CD4-positive, alpha-beta T cell treated with Interleukin-17A for 4 hours (primary cell): ENCODE measurements around the gene RIOK1.

Experiments used
- DNase-seq: peaks from one replicate; pipeline ENCODE4 v3.0.0-alpha.2; 2020; ENCODE audit warnings: mixed read lengths

Gene RIOK1

DNA sequence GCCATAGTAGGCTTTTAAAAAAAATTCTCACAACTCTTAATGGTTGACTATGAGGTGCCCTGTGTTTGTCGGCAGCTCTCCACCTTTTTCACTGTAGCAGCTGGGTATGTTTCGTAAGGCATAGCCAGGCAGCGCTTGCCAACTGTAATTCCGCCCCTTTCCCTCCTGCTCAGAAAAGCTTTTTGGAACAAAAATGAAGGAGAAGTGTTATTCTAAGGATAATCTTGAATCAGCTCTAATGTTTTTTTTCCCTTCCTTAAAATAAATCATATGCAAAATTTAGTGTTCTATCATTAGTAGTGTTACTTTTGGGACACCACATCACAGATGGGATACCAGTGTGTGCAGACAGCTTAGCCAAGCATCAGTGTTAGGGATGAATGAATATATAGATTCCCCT is 21.2 kb downstream of the RIOK1 start:
- no peak for DNase-seq

DNA sequence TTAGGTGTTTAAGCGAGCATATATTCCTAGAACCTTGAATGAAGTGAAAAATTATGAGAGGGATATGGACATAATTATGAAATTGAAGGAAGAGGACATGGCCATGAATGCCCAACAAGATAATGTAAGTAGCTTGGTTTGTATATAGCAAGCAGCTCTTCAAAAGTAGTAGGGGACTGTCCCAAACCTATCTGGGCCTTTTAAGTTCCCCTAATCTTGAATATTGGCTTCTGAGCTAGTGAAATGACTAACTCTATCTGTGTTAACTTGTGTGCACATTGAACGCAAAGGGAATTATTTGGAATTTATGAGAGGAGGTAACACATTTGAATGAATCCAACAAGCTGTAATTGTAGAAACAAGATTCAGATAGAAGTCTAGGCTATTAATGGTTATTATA is 21.7 kb downstream of the RIOK1 start:
- DNase-seq = no peak

DNA sequence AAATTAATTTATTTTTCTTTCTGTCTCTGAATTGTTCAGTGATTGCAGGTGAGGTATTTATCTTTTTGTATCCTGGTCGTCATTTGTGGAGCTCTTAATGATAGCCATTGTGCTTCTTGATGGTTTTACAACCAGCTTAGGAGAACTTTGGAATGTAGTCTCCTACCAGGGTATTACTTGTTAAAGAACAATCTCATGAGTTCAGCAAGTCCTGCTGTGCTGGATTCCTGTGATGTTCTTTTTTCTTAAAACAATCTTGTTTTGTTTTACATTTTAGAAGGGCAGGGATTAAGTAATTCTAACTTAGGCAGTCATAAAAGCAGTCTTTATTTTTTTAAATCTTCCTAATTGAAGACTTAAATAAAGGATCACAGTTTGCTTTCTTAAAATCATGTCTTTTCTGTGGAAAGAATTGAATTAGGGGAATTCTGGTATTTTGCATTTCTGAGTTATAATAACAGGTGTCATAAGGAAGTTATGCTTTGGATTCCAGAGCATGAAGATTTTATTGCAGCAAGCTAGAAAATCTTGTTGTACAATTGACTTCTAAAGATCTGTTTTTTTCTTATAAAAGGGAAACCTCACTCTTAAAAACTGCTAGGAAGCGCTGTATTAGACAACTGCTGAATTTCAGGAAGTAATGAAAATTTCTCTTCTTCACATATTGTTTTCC is 23.7 kb downstream of the RIOK1 start:
- no peak for DNase-seq

DNA sequence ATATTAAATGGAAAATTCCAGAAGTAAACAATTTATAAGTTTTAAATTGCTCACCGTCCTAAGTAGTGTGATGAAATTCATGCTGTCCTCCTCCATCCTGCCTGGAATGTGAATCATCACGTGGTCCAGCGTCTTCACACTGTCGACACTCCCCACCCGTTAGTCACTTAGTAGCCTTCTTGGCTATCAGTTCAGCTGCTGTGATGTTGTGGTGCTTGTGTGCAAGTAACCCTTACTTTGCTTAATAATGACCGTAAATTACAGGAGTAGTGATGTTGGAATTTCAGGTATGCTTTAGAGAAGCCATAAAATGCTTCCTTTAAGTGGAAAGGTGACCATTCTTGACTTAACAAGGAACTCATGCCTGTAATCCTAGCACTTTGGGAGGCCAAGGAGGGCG is 25.2 kb downstream of the RIOK1 start:
- no peak for DNase-seq

DNA sequence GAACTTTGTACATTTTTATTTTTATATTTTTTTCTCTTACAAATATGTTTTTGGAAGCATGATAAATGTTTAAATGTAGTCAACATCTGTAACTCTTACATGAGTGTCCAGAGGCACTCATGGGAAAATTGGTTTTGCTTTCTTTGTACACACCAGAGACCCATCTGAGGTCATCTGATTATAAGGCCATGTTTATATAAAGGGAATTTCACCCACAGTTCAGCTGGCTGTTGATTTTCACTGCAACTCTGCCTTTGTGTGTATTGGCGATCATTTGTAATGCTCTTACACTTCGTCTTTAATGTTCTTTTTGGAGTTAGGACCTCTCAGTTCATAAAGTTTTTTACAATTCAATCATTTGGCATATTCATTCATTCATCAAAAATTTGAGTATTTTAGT is 28.1 kb downstream of the RIOK1 start:
- no peak for DNase-seq

DNA sequence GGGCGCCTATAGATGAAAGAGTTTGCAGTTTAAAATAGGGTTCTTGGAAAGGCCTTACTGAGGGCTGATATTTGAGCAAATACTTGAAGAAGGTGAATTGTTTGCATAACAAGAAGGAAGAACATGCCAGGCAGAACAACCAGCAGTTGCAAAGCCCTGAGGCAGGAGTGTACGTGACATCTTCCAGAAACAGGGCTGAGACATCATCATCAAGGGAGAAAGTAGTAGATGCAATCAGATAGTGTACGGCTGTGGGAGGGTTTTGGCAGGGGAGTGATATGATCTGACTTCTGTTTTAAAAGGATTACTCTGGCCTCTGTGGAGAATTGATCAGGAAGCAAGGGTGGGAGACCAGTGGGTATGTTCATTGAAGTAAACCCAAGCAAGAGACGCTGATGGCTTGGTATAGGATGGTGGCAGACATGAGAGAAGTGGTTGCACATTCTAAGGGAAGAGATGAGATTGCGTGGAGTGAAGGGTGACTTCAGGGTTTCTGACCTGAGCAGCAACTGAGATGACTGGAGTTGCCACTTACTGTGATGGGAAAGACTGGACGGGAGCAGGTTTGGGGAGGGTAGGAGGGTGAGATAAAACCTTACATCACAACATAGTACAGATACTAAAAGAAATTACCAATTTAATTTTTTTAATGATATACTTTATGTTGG is 28.8 kb downstream of the RIOK1 start:
- DNase-seq = no peak

DNA sequence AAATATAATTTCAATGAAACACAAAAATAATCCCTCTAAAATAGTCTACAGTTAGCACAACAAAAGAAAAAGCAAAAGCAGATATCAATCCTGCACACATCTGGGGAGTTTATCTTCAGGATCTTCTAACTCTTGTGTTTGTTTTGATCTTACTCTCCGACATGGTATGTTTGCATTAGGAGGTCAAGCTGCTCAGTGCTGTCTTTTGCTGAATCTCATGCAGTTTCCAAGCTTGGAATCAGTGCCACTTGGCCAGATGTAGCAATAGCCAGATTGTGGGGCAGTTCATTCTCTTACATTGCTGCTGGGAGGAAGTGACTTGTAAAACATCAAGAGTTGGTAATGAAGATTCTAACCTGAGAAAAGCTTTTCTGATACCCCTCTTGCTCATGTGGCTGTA is 29.5 kb downstream of the RIOK1 start:
- no peak for DNase-seq

DNA sequence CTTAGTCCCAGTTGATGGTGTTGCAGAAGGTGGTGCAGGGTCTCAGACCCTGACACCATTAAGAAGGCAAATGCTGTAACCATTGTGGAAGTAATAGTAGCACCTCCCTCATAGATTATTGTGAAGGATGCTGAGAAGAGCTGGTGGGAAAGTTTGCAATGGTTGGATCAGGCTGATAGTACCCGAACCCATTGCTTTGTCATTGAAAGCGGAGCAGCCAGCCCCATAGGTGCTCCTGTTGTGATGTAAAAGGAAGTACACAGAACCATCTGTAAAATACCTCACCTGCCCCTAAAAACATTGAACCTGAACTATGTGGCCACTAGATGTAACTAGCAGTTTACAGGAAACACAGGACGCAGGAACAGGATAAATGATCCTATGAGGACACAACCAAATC is 31.5 kb downstream of the RIOK1 start:
- no peak for DNase-seq

DNA sequence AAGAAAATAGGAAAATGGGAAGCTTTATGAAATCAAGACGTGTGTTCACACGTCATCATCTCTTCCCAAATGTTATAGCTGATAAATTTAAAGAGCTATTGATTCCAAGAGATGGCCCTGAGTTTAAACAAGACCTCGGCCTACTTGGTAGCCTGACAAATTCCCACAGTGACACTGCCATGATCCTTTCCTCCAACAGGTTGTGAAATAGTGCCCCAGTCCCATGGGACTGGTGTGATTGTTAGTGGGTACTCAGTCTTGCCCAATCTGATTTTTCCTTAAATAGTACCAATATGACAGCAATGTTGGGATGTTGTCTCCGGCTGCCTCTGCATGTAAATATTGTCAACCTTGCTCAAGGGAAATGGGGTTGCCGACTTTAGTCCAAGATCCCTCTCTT is 34.5 kb downstream of the RIOK1 start:
- DNase-seq = no peak

DNA sequence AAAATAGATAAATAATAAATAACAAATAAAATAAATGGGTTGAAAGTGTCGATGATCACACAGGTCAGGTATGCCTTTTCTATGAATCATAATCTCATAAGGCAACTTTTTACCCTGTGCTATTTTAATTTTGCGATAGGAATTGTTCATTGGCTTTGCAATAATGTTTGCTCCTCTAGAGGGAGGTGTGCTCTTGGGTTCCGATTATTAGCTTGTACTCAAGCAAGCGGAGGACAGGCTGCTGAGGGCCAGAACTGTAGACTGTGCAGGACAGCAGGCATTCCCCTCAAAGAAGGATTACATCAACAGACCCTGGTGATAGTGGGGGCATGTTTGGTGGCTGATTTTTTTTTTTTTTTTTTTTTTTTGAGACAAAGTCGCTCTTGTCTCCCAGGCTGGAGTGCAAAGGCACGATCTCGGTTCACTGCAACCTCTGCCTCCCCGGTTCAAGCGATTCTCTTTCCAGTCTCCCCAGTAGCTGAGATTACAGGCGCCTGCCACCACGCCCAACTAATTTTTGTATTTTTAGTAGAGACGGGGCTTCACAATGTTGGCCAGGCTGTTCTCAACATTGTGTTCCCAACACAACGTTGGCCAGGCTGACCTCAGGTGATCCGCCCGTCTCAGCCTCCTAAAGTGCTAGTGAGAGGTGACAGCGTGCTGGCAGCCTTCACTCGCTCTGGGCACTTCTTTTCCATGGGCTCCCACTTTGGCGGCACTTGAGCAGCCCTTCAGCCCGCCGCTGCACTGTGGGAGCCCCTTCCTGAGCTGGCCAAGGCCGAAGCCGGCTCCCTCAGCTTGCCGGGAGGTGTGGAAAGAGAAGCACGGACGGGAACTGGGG is 35.6 kb downstream of the RIOK1 start:
- DNase-seq = no peak

DNA sequence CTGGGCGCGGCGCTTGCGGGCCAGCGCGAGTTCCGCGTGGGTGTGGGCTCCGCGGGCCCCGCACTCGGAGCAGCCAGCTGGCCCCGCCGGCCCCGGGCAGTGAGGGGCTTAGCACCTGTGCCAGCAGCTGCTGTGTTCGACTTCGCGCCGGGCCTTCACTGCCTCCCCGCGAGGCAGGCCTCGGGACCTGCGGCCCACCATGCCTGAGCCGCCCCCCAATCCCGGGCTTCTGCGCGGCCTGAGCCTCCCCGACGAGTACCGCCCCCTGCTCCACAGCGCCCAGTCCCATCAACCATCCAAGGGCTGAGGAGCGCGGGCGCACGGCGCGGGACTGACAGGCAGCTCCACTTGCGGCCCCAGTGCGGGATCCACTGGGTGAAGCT is 36.2 kb downstream of the RIOK1 start:
- DNase-seq = no peak

DNA sequence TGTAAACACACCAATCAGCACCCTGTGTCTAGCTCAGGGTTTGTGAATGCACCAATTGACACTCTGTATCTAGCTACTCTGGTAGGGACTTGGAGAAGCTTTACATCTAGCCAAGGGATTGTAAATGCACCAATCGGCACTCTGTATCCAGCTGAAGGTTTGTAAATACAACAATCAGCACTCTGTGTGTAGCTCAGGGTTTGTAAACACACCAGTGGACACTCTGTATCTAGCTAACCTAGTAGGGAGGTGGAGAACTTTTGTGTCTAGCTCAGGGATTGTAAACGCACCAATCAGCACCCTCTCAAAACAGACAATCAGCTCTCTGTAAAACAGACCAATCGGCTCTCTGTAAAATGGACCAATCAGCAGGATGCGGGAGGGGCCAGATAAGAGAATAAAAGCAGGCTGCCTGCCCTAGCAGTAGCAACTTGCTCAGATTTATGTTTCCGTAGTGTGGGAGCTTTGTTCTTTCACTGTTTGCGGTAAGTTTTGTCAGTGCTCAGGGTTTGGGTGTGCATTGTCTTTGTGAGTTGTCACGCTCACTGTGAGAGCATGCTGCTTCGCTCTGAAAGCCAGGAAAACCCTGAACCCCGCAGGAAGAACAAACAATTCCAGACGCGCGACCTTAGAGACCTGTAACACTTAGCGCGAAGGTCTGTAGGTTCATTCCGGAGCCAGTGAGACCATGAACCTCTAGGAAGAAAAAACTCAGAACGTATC is 37.0 kb downstream of the RIOK1 start:
- no peak for DNase-seq

DNA sequence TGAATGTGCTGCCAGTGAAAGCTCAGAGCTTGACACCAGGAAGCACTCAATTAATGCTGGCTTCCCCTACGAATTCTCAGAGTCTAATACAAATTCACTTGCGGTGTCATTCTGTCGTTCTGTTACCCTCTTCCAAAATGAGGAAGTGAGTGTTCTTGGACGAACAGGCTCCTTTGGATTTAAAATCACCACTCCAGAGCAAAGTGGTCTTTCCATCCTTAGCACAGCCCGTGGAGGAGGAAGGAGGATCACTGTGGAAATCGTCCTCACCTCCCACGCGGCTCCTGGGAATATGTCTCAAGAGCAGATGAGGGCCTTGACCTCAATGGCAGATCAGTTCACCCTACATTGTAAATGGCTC is 41.7 kb downstream of the RIOK1 start:
- no peak for DNase-seq

DNA sequence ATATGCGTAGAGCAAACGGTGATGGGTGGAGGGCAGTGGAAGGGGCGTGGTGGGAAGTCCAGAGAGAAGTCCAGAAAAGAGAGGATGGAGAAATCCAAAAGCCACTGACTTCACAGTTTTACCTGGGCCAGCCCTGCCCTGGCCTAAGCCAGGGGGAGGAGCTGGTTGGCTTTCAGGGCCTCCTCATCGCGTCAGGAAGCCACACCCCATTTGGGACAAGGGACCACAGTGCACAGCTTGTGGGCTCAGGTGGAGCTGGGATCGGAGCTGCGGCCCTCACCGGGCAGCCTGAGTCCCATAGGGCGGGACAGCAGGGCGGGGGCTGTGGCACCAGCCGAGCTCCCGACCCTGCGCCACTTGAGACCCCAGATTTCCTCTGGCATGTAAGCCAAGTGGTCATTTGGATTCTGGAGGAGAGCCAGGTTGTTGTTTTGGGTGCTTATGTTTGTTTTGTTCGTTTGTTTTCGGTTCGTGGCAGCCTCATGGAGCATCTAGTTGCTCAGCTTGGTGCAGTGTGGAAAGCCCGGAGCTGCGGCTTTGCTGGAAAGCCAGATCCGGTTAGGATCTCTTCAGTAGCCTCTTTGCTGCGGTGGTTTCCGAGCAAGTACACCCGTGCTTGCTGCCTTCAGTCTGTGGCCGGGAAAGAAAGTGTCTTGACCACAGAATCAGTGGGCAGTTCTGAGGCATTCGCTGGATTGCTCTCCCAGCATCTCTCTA is 42.2 kb downstream of the RIOK1 start:
- DNase-seq = no peak

DNA sequence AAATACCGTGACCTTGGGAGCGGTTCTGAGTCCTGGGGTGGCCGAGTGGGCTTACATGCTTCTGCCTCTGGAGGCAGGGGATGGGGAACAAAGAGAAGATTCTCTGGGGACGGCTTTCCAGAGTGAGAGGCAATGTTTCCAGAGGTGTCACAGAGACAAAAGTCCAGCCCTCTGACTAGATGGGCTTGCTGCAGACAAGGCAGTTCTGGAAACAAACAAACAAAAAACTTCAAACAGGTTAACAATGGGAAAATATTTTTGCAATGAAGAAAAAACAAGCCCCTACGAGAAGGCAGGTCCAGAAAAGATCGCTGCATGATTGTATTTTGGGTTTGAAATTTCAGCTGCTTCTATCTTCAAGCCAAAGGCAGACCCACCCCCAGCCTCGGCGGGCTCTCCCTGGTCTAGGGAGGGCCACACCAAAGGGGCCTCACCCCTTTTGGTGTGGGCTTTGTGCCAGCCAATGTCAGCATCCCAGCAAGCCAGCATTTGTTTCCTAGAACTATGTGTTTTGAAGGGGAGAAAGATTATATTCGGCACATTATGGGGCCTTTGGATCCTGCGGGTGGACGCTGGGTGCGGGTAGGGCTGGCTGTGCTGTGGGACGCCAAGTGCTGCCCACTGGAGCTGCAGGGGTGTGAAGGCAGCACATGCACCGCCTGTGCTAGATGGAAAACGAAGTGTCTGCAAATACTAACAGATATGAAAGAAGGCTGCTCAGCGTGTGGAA is 42.9 kb downstream of the RIOK1 start:
- DNase-seq = no peak

DNA sequence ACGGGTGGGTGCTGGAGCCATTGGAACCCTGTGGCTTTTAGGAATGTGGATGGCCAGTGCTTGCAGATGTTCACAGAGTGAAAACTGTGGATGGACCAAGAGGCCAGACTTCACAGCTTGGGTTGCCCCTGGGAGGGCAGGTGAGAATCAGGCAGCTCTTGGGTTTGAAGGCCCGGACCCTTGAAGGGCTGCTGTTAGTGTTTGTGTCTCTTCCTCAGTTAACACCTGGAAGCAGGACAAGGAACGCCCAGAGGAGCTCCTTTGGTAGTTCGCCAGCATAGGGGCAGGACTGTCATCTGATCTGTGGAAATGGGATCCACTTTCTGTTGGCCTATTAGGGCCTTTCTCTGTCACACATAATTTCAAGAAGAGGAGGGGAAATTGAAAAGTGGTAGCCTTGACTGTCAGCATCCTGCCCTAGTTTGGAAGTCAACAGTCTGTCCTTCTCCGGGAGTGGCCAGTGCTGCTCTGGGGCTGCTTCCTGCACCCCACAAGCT is 43.6 kb downstream of the RIOK1 start:
- no peak for DNase-seq

DNA sequence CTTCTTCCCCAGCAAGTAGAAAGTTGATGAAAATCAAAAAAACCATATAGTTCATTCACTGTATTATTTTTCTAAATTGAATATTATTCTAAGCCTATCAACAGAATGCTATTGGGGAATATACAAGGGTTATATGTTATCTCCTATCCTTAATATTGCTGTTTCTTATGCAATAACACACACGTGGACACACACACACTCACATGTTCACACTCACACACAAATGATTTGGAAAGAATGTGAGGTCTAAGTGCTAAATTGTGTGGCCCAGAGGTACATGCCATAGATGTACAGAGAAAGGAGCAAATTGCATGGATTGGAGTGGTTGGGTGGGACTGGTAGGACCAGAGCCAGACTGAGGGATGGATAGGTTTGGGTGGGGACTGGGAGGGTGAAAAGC is 45.1 kb downstream of the RIOK1 start:
- DNase-seq = no peak

DNA sequence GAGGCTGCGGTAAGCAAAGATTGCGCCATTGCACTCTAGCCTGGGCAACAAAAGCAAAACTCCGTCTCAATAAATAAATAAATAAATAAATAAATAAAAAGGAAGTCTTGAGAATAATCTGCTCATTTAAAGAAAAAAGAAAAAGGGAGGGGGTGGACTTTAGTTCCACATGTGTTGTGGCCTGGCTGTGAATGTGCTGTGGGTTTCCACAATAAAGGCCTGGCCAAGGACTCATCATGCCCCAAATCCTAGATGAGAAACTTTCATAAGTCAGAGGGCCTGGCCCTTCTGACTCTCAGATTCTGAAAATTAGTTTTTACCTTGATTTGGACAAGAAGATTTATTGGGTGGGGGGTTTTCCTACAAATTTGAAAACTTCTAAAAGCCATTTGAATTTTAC is 48.4 kb downstream of the RIOK1 start:
- no peak for DNase-seq

DNA sequence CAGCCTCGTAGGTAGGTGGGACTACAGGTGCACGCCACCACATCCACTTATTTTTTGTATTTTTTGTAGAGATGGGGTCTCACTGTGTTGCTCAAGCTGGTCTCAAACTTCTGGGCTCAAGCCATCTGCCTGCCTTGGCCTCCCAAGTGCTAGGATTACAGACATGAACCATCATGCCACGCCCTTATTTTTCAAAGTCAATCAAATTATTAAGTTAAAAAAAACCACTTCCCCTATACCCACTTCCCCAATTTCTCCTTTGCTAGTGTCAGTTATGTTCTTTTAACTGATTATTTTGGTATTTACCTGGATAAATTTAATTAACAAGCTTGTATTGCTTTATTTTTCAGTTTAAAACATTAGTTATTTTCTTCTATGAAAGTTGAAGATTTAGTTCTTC is 49.6 kb downstream of the RIOK1 start:
- no peak for DNase-seq

DNA sequence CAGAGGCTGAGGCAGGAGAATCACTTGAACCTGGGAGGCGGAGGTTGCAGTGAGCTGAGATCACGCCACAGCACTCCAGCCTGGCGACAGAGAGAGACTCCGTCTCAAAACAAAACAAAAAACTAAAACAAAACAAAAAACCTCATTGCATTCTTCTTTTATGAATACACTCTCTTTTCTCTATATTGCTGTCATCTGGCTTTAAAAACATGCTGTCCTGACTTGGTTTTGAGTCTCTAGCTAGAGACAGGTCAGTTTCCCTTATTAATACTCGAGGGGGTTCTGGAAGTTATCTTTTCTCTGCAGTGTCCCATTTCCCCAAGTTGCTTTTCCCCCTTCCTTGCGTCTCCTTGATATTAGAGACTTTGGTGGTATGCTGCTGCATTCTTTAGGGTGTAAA is 50.9 kb downstream of the RIOK1 start:
- DNase-seq = no peak

DNA sequence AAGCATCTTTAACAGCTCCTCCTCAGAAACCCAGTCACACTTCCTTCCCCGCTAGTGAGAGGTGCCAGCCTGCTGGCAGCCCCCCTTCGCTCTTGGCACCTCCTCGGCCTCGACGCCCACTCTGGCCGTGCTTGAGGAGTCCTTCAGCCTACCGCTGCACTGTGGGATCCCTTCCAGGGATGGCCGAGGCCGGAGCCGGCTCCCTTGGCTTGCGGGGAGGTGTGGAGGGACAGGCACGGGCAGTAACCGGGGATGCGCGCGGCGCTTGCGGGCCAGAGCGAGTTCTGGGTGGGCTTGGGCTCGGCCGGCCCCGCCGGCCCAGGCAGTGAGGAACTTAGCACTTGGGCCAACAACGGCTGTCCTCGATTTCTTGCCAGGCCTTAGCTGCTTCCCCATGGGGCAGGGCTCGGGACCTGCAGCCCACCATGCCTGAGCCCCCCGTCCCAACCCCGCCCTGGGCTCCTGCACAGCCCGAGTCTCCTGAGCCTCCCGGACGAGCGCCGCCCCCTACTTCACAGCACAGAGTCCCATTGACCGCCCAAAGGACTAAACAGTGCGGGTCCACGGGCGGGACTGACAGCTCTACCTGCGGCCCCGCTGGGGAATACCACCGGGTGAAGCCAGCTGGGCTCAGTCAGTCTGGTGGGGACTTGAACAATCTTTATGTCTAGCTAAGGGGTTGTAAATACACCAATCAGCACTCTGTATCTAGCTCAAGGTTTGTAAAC is 51.6 kb downstream of the RIOK1 start:
- no peak for DNase-seq
